ENCODE measurements around the gene EMX2.

Gene EMX2

GRCh38 chr10:117532451-117533107, 10.0 kb upstream of the EMX2 start:
- DNase-seq, result peak; percentile 73

- peak; percentile 65 for DNase-seq
Measured at GRCh38 chr10:117533507-117534281, 8.9 kb upstream of the EMX2 start.

- DNase-seq, result peak; percentile 78
Measured at GRCh38 chr10:117534321-117535297, 7.9 kb upstream of the EMX2 start.

DNA sequence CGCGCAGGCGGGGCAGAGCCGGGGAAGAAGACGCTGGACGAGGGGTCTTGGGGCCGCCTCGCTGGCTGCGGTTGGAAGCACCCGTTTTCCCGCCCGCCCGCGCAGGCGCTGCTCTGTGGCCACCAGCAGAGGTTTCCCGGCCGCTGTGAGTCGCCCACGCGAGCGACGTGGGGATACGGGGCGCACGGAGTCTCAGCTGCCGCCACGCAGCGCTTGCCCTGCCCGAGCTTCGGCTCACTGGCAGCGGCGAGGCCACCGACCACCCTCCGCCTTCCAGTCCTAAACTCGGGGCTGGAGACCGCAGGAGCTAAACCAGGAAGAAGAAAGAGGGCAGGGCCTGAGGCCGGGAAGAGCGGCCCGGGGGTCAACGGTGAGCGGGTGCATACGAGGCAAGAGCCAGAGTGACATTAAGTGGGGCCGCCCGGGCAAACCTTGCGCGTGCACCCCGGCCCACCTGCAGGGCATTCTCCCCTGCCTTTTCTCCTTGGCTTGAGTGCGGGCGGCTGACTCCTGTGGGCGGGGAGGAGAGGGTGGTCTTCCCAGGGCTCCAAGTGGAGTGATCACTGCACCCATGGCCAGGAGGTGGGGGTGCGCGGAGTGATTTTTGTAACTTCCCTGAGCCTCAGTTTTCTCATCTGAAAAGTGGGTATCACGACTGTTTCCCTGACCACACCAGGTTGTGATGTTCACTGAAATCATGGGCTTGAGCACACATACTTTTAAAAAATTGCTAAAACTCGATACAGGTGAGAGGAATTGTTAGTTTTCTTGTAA, 7.1 kb upstream of the EMX2 start:
- peak; percentile 67 for DNase-seq

- peak; percentile 46 for DNase-seq
Measured at GRCh38 chr10:117536072-117536865, 6.3 kb upstream of the EMX2 start.

GRCh38 chr10:117536866-117537435, 5.6 kb upstream of the EMX2 start:
- DNase-seq, result peak; percentile 60

- DNase-seq, result peak; percentile 83
Measured at GRCh38 chr10:117537436-117537903, 5.1 kb upstream of the EMX2 start.

GRCh38 chr10:117537904-117538524, 4.5 kb upstream of the EMX2 start:
- DNase-seq, result no peak

GRCh38 chr10:117539361-117539773, 3.2 kb upstream of the EMX2 start:
- DNase-seq, result peak; percentile 37

DNA sequence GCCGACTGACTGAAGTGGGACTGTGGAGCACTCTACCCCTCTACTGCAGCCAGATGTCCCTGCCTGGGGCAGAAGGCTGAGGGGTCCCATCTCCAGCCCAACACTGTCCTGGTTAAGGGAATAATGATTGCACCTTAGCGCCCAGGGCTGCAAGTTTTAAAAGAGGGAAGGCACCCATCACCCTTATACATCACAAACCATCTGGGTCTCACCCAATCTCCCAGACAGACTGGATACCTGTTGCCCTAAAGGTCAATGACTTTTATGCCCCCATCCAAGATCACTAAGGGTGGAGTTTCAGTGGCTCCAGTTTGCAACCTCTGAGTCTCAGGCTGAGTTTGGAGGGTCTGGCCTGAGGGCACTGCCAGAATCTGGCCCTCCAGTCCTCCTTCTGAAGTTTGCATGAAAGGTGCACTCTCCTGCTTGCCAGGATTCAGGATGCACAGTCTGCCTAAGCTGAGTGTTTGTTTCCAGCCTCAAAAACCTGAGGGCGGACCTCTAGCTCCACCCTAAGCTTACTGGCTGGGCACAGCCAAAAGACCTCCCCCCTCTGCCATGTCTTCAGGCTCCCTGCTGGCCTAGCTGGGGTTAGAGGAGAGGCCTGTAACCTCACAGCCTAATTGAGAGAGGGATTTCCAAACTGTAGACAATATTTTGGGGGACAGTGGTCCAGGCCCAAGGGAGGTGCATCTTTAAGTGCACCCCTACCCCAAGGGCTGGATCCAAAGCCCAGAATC, 2.5 kb upstream of the EMX2 start:
- DNase-seq, result no peak

- peak; percentile 38 for DNase-seq
Measured at GRCh38 chr10:117540640-117541404, 1.7 kb upstream of the EMX2 start.

- no peak for DNase-seq
Measured at GRCh38 chr10:117541405-117541908, 1.1 kb upstream of the EMX2 start.

GRCh38 chr10:117541909-117542705, 439 bp upstream of the EMX2 start:
- peak; percentile 89 for DNase-seq

GRCh38 chr10:117543225-117544003, 868 bp downstream of the EMX2 start:
- DNase-seq, result peak; percentile 81

DNA sequence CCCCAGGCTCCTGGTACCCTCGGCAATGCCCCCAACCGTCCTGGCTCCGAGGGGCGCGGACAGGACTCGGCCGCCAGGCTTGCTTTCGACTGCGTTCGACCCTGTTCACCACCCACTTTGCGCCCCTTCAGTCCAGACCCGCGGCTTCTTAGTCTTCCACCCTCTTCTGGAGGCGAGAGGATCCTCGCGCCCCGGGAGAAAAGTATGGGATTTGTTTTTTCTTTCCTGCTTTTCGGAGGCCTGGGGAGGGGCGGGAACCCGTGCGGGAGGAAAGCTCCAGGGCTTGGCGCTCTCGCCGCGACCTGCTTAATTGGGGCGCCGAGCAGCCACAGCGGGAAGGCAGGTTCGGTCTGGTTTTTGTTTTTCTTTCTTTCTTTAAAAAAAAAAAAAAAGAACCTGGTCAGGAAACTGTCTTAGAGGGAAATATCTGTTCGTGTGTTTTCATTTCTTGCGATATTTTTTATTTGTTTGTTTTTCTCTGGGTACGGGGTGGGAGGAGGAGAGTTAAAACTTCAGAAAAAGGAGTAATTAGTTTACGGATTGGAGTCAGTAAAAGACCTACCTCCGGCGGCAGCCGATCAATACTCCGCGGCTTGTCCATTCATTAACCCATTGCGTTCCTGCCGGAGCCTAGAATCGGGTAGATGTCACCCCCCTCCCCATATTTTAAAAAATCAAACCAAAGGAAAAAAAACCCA, 1.6 kb downstream of the EMX2 start:
- no peak for DNase-seq

DNA sequence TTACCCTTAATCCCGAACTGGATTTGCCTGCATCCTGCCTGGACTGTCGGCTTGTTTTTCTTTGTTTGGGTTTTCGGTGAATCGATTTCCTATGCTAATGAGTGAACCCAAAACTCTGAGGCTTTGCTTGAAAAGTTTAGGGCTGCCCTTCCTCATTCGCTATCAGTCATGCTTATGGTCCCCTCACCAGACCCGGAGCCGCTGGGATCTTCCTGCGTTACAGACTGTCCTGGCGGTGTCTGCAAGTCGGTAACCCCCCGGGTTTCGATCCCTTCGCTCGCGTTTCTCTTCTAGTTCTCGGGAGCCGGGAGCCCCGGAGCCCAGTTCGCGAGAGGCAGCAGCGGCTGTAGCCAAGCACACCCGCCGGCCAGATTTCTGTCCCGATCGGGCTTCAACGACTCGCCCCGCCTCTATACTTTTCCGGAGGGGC, 2.2 kb downstream of the EMX2 start:
- no peak for DNase-seq

Data from retina (tissue), 1 donor.